ENCODE data around the gene SSTR4. TPM values are rescaled to one million over a fixed set of nuclear protein-coding genes. Genes with fewer than 3 reads are reported as not detected.

The SSTR4 gene
- total RNA-seq, 1 experiment from 2014 or later, result not detected

GRCh38 chr20:23035731-23036130 lies 619 bp downstream of the SSTR4 start:
- no peaks in the 10 kb centered on the region for H3K36me3 ChIP-seq (ENCODE audit: low read depth)
- POLR2A ChIA-PET (ENCODE audit: unreplicated experiment), result no interaction called here
- H3K4me3 ChIP-seq, result no peak overlapping the region
- H3K9me3 ChIP-seq (ENCODE audit: insufficient read depth, low read depth), result no peaks in the 10 kb centered on the region
- H3K9me2 ChIP-seq (ENCODE audit: insufficient read depth), result no peaks in the 10 kb centered on the region
- H3K79me2 ChIP-seq (ENCODE audit: low read depth), result no peaks in the 10 kb centered on the region
- no TSS peak for BruUV-seq (replicated peaks)
- peaks cover 4% of the 10 kb centered on the region; the same call in 1 of the 2 replicates for H3F3A ChIP-seq (ENCODE audit: insufficient read depth, low read depth)
- intact Hi-C loops (cut with micrococcal nuclease; ENCODE audit: unreplicated experiment), result no loop called here
- CTCF ChIA-PET, result no interaction called here
- no peak for TF ChIP-seq EZH2 (IDR thresholded peaks at IDR 0.05; ENCODE audit: low read depth)
- no peak for TF ChIP-seq CTCF (conservative IDR thresholded peaks at IDR 0.05)
- H3K27me3 ChIP-seq (ENCODE audit: insufficient read depth, low read depth), result peaks cover 7% of the 10 kb centered on the region; the same call in 1 of the 2 replicates
- H3K27ac ChIP-seq, result no peak overlapping the region
- no peaks in the 10 kb centered on the region for H4K20me1 ChIP-seq (ENCODE audit: insufficient read depth)
- no peak overlapping the region for H3K4me2 ChIP-seq
- no peak for DNase-seq
- H3K4me1 ChIP-seq (replicated peaks; ENCODE audit: insufficient read depth), result peaks cover 8% of the 10 kb centered on the region; the same call in 1 of the 2 replicates
- no peak overlapping the region for H2AFZ ChIP-seq

GRCh38 chr20:23036371-23036770 lies 1.3 kb downstream of the SSTR4 start:
- H3K79me2 ChIP-seq (ENCODE audit: low read depth), result no peaks in the 10 kb centered on the region
- no TSS peak for BruUV-seq (replicated peaks)
- H3F3A ChIP-seq (ENCODE audit: insufficient read depth, low read depth), result peaks cover 4% of the 10 kb centered on the region; the same call in 1 of the 2 replicates
- no peaks in the 10 kb centered on the region for H3K9me3 ChIP-seq (ENCODE audit: insufficient read depth, low read depth)
- intact Hi-C loops (cut with micrococcal nuclease; ENCODE audit: unreplicated experiment), result no loop called here
- ChIA-PET POLR2A (ENCODE audit: unreplicated experiment) (no interaction called here), CTCF (no interaction called here)
- no peaks in the 10 kb centered on the region for H3K9me2 ChIP-seq (ENCODE audit: insufficient read depth)
- H3K4me3 ChIP-seq, result no peak overlapping the region
- DNase-seq, result no peak
- no peak overlapping the region for H3K27ac ChIP-seq
- no peak for TF ChIP-seq CTCF (conservative IDR thresholded peaks at IDR 0.05)
- TF ChIP-seq EZH2 (IDR thresholded peaks at IDR 0.05; ENCODE audit: low read depth), result no peak
- H4K20me1 ChIP-seq (ENCODE audit: insufficient read depth), result no peaks in the 10 kb centered on the region
- H3K36me3 ChIP-seq (ENCODE audit: low read depth), result no peaks in the 10 kb centered on the region
- H3K27me3 ChIP-seq (ENCODE audit: insufficient read depth, low read depth), result peaks cover 7% of the 10 kb centered on the region; the same call in 1 of the 2 replicates
- H3K4me2 ChIP-seq, result no peak overlapping the region
- H3K4me1 ChIP-seq (replicated peaks; ENCODE audit: insufficient read depth), result peaks cover 8% of the 10 kb centered on the region; the same call in 1 of the 2 replicates
- no peak overlapping the region for H2AFZ ChIP-seq

GRCh38 chr20:23037017-23037481 lies 1.9 kb downstream of the SSTR4 start:
- POLR2A ChIA-PET (ENCODE audit: unreplicated experiment), result interaction anchor here (0.6 kb wide), 1 partner anchor 914 kb away, joined by 7 read pairs; no protein-coding TSS in a partner anchor
- H3K79me2 ChIP-seq (ENCODE audit: low read depth), result no peaks in the 10 kb centered on the region
- H2AFZ ChIP-seq, result no peak overlapping the region
- H3K9me2 ChIP-seq (ENCODE audit: insufficient read depth), result no peaks in the 10 kb centered on the region
- H3K4me3 ChIP-seq, result no peak overlapping the region
- DNase-seq, result no peak
- CTCF ChIA-PET, result no interaction called here
- BruUV-seq (replicated peaks), result no TSS peak
- H4K20me1 ChIP-seq (ENCODE audit: insufficient read depth), result no peaks in the 10 kb centered on the region
- H3K36me3 ChIP-seq (ENCODE audit: low read depth), result no peaks in the 10 kb centered on the region
- TF ChIP-seq CTCF (conservative IDR thresholded peaks at IDR 0.05) (no peak), EZH2 (IDR thresholded peaks at IDR 0.05; ENCODE audit: low read depth) (no peak)
- H3K4me1 ChIP-seq (replicated peaks; ENCODE audit: insufficient read depth), result peaks cover 8% of the 10 kb centered on the region; the same call in 1 of the 2 replicates
- H3K4me2 ChIP-seq, result no peak overlapping the region
- no peak overlapping the region for H3K27ac ChIP-seq
- intact Hi-C loops (cut with micrococcal nuclease; ENCODE audit: unreplicated experiment), result no loop called here
- H3F3A ChIP-seq (ENCODE audit: insufficient read depth, low read depth), result peaks cover 4% of the 10 kb centered on the region; the same call in 1 of the 2 replicates
- H3K9me3 ChIP-seq (ENCODE audit: insufficient read depth, low read depth), result no peaks in the 10 kb centered on the region
- peaks cover 4% of the 10 kb centered on the region; the same call in 1 of the 2 replicates for H3K27me3 ChIP-seq (ENCODE audit: insufficient read depth, low read depth)

Data from PC-9 (cell line).